Liver (tissue), 9 donors: ENCODE data around the gene LCA5. TPM values are rescaled to one million over a fixed set of nuclear protein-coding genes. Genes with fewer than 3 reads are reported as not detected.

Experiments
- DNase-seq: peaks from one replicate; pipeline ENCODE4 v3.0.0-alpha.2; 2017; ENCODE audit warnings: low spot score
- H3K27ac ChIP-seq, 2 donors: one replicate each; pipeline ENCODE4 v1.7.0; 2013; ENCODE audit warnings: inconsistent platforms in 2 of 2, low read length in 2 of 2, control low read depth in 1 of 2, low read depth in 1 of 2, mild to moderate bottlenecking in 1 of 2
- H3K27me3 ChIP-seq, 4 donors: one replicate each; pipeline versions ENCODE4 v1.6.1 to v1.7.0; 2013; ENCODE audit warnings: low read length in 3 of 4, inconsistent platforms in 1 of 4, mild to moderate bottlenecking in 1 of 4, moderate library complexity in 1 of 4; ENCODE audit not compliant: control insufficient read depth in 4 of 4, insufficient read depth in 4 of 4
- H3K36me3 ChIP-seq, 4 donors: one replicate each; pipeline versions ENCODE4 v1.6.1 to v1.7.0; 2013; ENCODE audit warnings: low read length in 3 of 4, mild to moderate bottlenecking in 3 of 4, low read depth in 1 of 4, moderate library complexity in 1 of 4; ENCODE audit not compliant: control insufficient read depth in 4 of 4, insufficient read depth in 3 of 4
- H3K4me1 ChIP-seq, 4 donors: one replicate each; pipeline versions ENCODE4 v1.6.1 to v1.7.0; 2013; ENCODE audit warnings: low read length in 3 of 4, mild to moderate bottlenecking in 3 of 4, moderate library complexity in 1 of 4; ENCODE audit not compliant: control insufficient read depth in 4 of 4, insufficient read depth in 4 of 4
- H3K4me3 ChIP-seq, 3 donors: one replicate each; pipeline versions ENCODE4 v1.6.1 to v1.7.0; 2013; ENCODE audit warnings: low read length in 3 of 3, control low read depth in 1 of 3, low read depth in 1 of 3, mild to moderate bottlenecking in 1 of 3
- H3K9ac ChIP-seq, 2 donors: one replicate each; pipeline ENCODE4 v1.7.0; 2013; ENCODE audit warnings: low read length in 2 of 2, mild to moderate bottlenecking in 2 of 2, moderate library complexity in 2 of 2, control low read depth in 1 of 2, low read depth in 1 of 2
- H3K9me3 ChIP-seq, 4 donors: one replicate each; pipeline versions ENCODE4 v1.6.1 to v1.7.0; 2013; ENCODE audit warnings: low read length in 3 of 4; ENCODE audit not compliant: control insufficient read depth in 4 of 4
- ATF3 ChIP-seq: IDR thresholded peaks from 2 replicates; pipeline ENCODE4 v1.6.1; 2016; ENCODE audit warnings: antibody characterized with exemption
- CTCF ChIP-seq: fragments of 150-350 bp; IDR thresholded peaks from 2 replicates; pipeline ENCODE4 v1.5.1; 2017; ENCODE audit warnings: improper control_type of control experiment, low read depth, low read length; ENCODE audit not compliant: missing input control
- FOXA1 ChIP-seq: IDR thresholded peaks from 2 replicates; pipeline ENCODE4 v1.6.1; 2016; ENCODE audit warnings: antibody characterized with exemption
- FOXA2 ChIP-seq: IDR thresholded peaks from 2 replicates; pipeline ENCODE4 v1.6.1; 2016; ENCODE audit warnings: antibody characterized with exemption
- GABPA ChIP-seq, 2 donors: IDR thresholded peaks in 1 of 2; conservative IDR thresholded peaks in 1 of 2; 2 replicates each; pipeline ENCODE4 v1.6.1; 2016; ENCODE audit warnings: antibody characterized with exemption in 2 of 2, mild to moderate bottlenecking in 1 of 2, moderate library complexity in 1 of 2
- HNF4A ChIP-seq, 2 donors: conservative IDR thresholded peaks; 2 replicates each; pipeline ENCODE4 v1.6.1; 2016; ENCODE audit warnings: antibody characterized with exemption in 2 of 2, mild to moderate bottlenecking in 2 of 2
- JUND ChIP-seq, 2 donors: IDR thresholded peaks; 2 replicates each; pipeline ENCODE4 v1.6.1; 2016; ENCODE audit warnings: antibody characterized with exemption in 2 of 2
- NR2F2 ChIP-seq: IDR thresholded peaks from 2 replicates; pipeline ENCODE4 v1.6.1; 2016; ENCODE audit warnings: antibody characterized with exemption
- RAD21 ChIP-seq, 2 donors: IDR thresholded peaks; 2 replicates each; pipeline ENCODE4 v1.6.1; 2016; ENCODE audit warnings: antibody characterized with exemption in 2 of 2, mild to moderate bottlenecking in 2 of 2
- RXRA ChIP-seq, 2 donors: IDR thresholded peaks; 2 replicates each; pipeline ENCODE4 v1.6.1; 2017 to 2018; ENCODE audit warnings: antibody characterized with exemption in 2 of 2, mild to moderate bottlenecking in 1 of 2
- TAF1 ChIP-seq: conservative IDR thresholded peaks from 2 replicates; pipeline ENCODE4 v1.6.1; 2016; ENCODE audit warnings: antibody characterized with exemption, mild to moderate bottlenecking
- YY1 ChIP-seq: IDR thresholded peaks from 2 replicates; pipeline ENCODE4 v1.6.1; 2016; ENCODE audit warnings: antibody characterized with exemption, mild to moderate bottlenecking
- WGBS: extraction: QIAGEN DNeasy Blood & Tissue Kit; methylation state at CpG from one replicate; pipeline ENCODE4 v1.1.7; 2013; 5-methylcytosine and 5-hydroxymethylcytosine counted together
- polyA plus RNA-seq, 2 donors: library from polyadenylated mRNA; stranded (reverse) in 1 of 2; unstranded in 1 of 2; fragments of 200-250 nt in 1 of 2; fragments of >200 nt in 1 of 2; fragmentation: Nextera tagmentation in 1 of 2; extraction: Ambion mirVana in 1 of 2; gene quantifications; one replicate each; pipeline versions ENCODE4 v1.2.1 to v1.2.3, GENCODE V29; 2013 to 2015
- total RNA-seq, 2 donors: library from RNA; depleted of rRNA; stranded (reverse); fragments of >200 nt; gene quantifications; one replicate each; pipeline ENCODE4 v1.2.3, GENCODE V29; 2014
- TF ChIP-seq, protein P1 (sequence below): IDR thresholded peaks from 2 replicates; pipeline ENCODE4 v1.6.1; 2016; ENCODE audit warnings: antibody characterized with exemption
- TF ChIP-seq, protein P2 (sequence below): IDR thresholded peaks from 2 replicates; pipeline ENCODE4 v1.6.1; 2016; ENCODE audit warnings: antibody characterized with exemption
- donor health status: healthy.
- donor health status: healthy.
- donor health status: healthy.
- donor health status: healthy.
- donor health status: healthy.

Gene LCA5
- total and polyA plus RNA-seq, 4 donors: 0.39 to 1.8 (median 0.65) TPM

- Histone ChIP-seq H3K4me3 (no peak overlapping the region), H3K27ac (peak overlapping the region; percentile 30 to 37), H3K9ac (no peak overlapping the region), H3K27me3 (no peaks in the 10 kb centered on the region), H3K36me3 (no peaks in the 10 kb centered on the region), H3K4me1 (no peaks in the 10 kb centered on the region), H3K9me3 (no peaks in the 10 kb centered on the region)
- TF ChIP-seq CTCF: no peak
- TF ChIP-seq RXRA (IDR thresholded peaks at IDR 0.05): no peak
- TF ChIP-seq, protein P1, sequence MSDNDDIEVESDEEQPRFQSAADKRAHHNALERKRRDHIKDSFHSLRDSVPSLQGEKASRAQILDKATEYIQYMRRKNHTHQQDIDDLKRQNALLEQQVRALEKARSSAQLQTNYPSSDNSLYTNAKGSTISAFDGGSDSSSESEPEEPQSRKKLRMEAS: no peak
- TF ChIP-seq TAF1: no peak
- TF ChIP-seq YY1: no peak
- no peak for DNase-seq
- WGBS: 97% methylated on average over 1 of the region's 1 CpG
These were observed 6.7 kb upstream of the LCA5 start for GRCh38 chr6:79543886-79544285.

DNA sequence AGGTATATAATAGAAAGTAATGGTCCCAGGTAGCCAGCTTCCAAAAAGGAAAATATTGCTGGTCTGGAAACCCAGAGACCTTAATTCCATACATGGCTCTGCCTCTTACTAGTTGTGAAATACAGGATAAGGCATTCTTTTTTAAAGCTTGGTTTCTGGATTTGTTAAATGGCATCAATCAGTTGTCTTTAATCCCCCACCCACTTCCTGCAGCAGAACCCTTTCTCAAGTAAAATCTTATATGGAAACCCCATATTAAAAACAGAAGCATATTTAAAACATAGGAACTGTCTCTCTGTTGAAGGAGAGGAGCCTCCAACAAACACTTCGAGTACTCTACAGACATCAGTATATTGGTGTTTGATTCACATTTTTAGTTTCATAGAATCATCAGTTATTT is 6.2 kb upstream of the LCA5 start:
- H3K9ac ChIP-seq: no peak overlapping the region
- DNase-seq: no peak
- no peak overlapping the region for H3K27ac ChIP-seq
- H3K4me1 ChIP-seq: peaks cover 0 to 3% (median 0%) of the 10 kb centered on the region in 4 donors
- H3K4me3 ChIP-seq: no peak overlapping the region
- H3K36me3 ChIP-seq: no peaks in the 10 kb centered on the region
- WGBS: 97% methylated on average over 1 of the region's 1 CpG
- TF ChIP-seq JUND (IDR thresholded peaks at IDR 0.05) (no peak), RXRA (IDR thresholded peaks at IDR 0.05) (no peak), GABPA (IDR thresholded peaks at IDR 0.05 in 1 of 2, conservative IDR thresholded peaks at IDR 0.05 in 1 of 2) (no peak), FOXA2 (no peak), TAF1 (no peak), RAD21 (IDR thresholded peaks at IDR 0.05) (no peak), NR2F2 (no peak), HNF4A (conservative IDR thresholded peaks at IDR 0.05) (no peak), YY1 (no peak), FOXA1 (no peak), ATF3 (no peak), CTCF (no peak)
- TF ChIP-seq, protein P2, sequence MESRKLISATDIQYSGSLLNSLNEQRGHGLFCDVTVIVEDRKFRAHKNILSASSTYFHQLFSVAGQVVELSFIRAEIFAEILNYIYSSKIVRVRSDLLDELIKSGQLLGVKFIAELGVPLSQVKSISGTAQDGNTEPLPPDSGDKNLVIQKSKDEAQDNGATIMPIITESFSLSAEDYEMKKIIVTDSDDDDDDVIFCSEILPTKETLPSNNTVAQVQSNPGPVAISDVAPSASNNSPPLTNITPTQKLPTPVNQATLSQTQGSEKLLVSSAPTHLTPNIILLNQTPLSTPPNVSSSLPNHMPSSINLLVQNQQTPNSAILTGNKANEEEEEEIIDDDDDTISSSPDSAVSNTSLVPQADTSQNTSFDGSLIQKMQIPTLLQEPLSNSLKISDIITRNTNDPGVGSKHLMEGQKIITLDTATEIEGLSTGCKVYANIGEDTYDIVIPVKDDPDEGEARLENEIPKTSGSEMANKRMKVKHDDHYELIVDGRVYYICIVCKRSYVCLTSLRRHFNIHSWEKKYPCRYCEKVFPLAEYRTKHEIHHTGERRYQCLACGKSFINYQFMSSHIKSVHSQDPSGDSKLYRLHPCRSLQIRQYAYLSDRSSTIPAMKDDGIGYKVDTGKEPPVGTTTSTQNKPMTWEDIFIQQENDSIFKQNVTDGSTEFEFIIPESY: no peak
- TF ChIP-seq, protein P1: no peak
- H3K27me3 ChIP-seq: no peaks in the 10 kb centered on the region
- no peaks in the 10 kb centered on the region for H3K9me3 ChIP-seq
